Fibroblast of lung (primary cell): ENCODE results near the gene PYGB. TPM values are rescaled to one million over a fixed set of nuclear protein-coding genes. Genes with fewer than 3 reads are reported as not detected.
A peak's percentile ranks its signal among the peaks of the same experiment; 100 is the strongest.

ENCODE experiments used
- DNase-seq, 2 donors: peaks; one replicate each; pipeline versions ENCODE4 v3.0.0 to v3.0.0-alpha.2; 2010; ENCODE audit warnings: low read depth in 2 of 2
- H2AFZ ChIP-seq: 2 replicates; pipeline ENCODE4 v1.5.1; 2012; ENCODE audit warnings: low read length, control low read depth, inconsistent platforms
- H3K27ac ChIP-seq: 2 replicates; pipeline ENCODE4 v1.5.1; 2011; ENCODE audit warnings: low read length, control low read depth; ENCODE audit not compliant: insufficient read depth
- H3K27me3 ChIP-seq: 2 replicates; pipeline ENCODE4 v1.5.1; 2011; ENCODE audit warnings: mild to moderate bottlenecking, low read length; ENCODE audit not compliant: control insufficient read depth, insufficient read depth
- H3K36me3 ChIP-seq: 2 replicates; pipeline ENCODE4 v1.5.1; 2011; ENCODE audit warnings: low read length; ENCODE audit not compliant: control insufficient read depth, insufficient read depth
- H3K4me1 ChIP-seq: 2 replicates; pipeline ENCODE4 v1.5.1; 2011; ENCODE audit warnings: low read length; ENCODE audit not compliant: control insufficient read depth, insufficient read depth; ENCODE audit errors: extremely low read depth
- H3K4me2 ChIP-seq: 2 replicates; pipeline ENCODE4 v1.5.1; 2011; ENCODE audit warnings: low read length, control low read depth; ENCODE audit not compliant: insufficient read depth; ENCODE audit errors: extremely low read depth
- H3K4me3 ChIP-seq, 4 experiments: fragments of 200-600 bp in 1 of 4; sonication (generic) in 1 of 4; replicated peaks in 1 of 4; 2 replicates each; pipeline ENCODE4 v1.5.1; 2011 to 2016; ENCODE audit warnings: low read length in 4 of 4, low read depth in 3 of 4, mild to moderate bottlenecking in 3 of 4, control low read depth in 2 of 4, inconsistent platforms in 1 of 4, mixed read lengths in 1 of 4; ENCODE audit not compliant: insufficient read depth in 1 of 4; ENCODE audit errors: control extremely low read depth in 1 of 4
- H3K79me2 ChIP-seq: 2 replicates; pipeline ENCODE4 v1.5.1; 2012; ENCODE audit warnings: mild to moderate bottlenecking, low read length, inconsistent platforms; ENCODE audit not compliant: control insufficient read depth, insufficient read depth
- H3K9ac ChIP-seq: 2 replicates; pipeline ENCODE4 v1.5.1; 2011; ENCODE audit warnings: mild to moderate bottlenecking, low read length, control low read depth; ENCODE audit not compliant: insufficient read depth
- H3K9me3 ChIP-seq: 2 replicates; pipeline ENCODE4 v1.5.1; 2012; ENCODE audit warnings: low read depth, low read length; ENCODE audit not compliant: control insufficient read depth, insufficient read depth
- H4K20me1 ChIP-seq: 2 replicates; pipeline ENCODE4 v1.5.1; 2011; ENCODE audit warnings: low read length; ENCODE audit not compliant: control insufficient read depth, insufficient read depth; ENCODE audit errors: extremely low read depth
- CTCF ChIP-seq, 2 donors: IDR thresholded peaks in 1 of 2; conservative IDR thresholded peaks in 1 of 2; 1 replicate in 1 of 2; 2 replicates in 1 of 2; pipeline ENCODE4 v1.5.1; 2011 to 2012; ENCODE audit warnings: low read length in 2 of 2, control low read depth in 1 of 2, inconsistent platforms in 1 of 2, low read depth in 1 of 2, mild to moderate bottlenecking in 1 of 2
- EZH2 ChIP-seq: IDR thresholded peaks from 2 replicates; pipeline ENCODE4 v1.5.1; 2012; ENCODE audit warnings: low read length, control low read depth, mild to moderate bottlenecking; ENCODE audit errors: missing control alignments
- polyA plus RNA-seq, 2 donors: library from polyadenylated mRNA; depleted of rRNA in 1 of 2; stranded (reverse) in 1 of 2; unstranded in 1 of 2; fragments of >200 nt; gene quantifications; 2 replicates each; pipeline ENCODE4 v1.2.1, GENCODE V29; 2011 to 2012; ENCODE audit warnings: missing spikeins in 1 of 2
- total RNA-seq: library from RNA; depleted of rRNA; stranded (reverse); fragments of >200 nt; gene quantifications from 2 replicates; pipeline ENCODE4 v1.2.1, GENCODE V29; 2014

Gene PYGB
- total and polyA plus RNA-seq, 2 donors (not counting 1 experiment from before 2014, with no cell fraction given), result 37.0 to 89.5 TPM

GRCh38 chr20:25248786-25249172 lies 894 bp downstream of the PYGB start:
- Histone ChIP-seq H3K36me3 (peaks cover 2% of the 10 kb centered on the region), H3K9me3 (no peaks in the 10 kb centered on the region), H3K27ac (peak overlapping the region; percentile 77), H3K9ac (peak overlapping the region; percentile 80), H3K4me3 (peak overlapping the region; percentile 70 to 92 (median 87)), H3K27me3 (no peaks in the 10 kb centered on the region), H3K79me2 (peaks cover 52% of the 10 kb centered on the region), H3K4me2 (peak overlapping the region; percentile 90), H4K20me1 (no peaks in the 10 kb centered on the region), H2AFZ (peak overlapping the region; percentile 51), H3K4me1 (peaks cover 6% of the 10 kb centered on the region)
- DNase-seq, result peak in 1 of 2 donors; percentile 31
- TF ChIP-seq EZH2 (no peak), CTCF (conservative IDR thresholded peaks at IDR 0.05 in 1 of 2, IDR thresholded peaks at IDR 0.05 in 1 of 2; ENCODE audit: low read depth in 1 of 2, low read length in 2 of 2) (no peak)

GRCh38 chr20:25249198-25249931 lies 1.5 kb downstream of the PYGB start:
- H4K20me1 ChIP-seq, result no peaks in the 10 kb centered on the region
- peak overlapping the region; percentile 10 for H3K27ac ChIP-seq
- TF ChIP-seq CTCF (conservative IDR thresholded peaks at IDR 0.05 in 1 of 2, IDR thresholded peaks at IDR 0.05 in 1 of 2; ENCODE audit: low read depth in 1 of 2, low read length in 2 of 2), result peak in 1 of 2 donors; percentile 3
- no peak for TF ChIP-seq EZH2
- H2AFZ ChIP-seq, result no peak overlapping the region
- H3K27me3 ChIP-seq, result no peaks in the 10 kb centered on the region
- H3K4me1 ChIP-seq, result peaks cover 6% of the 10 kb centered on the region
- DNase-seq, result peak; percentile 25 to 46
- H3K36me3 ChIP-seq, result peaks cover 2% of the 10 kb centered on the region
- peaks cover 57% of the 10 kb centered on the region for H3K79me2 ChIP-seq
- H3K4me2 ChIP-seq, result peak overlapping the region; percentile 90
- peak overlapping the region; percentile 70 to 92 (median 87) for H3K4me3 ChIP-seq
- no peaks in the 10 kb centered on the region for H3K9me3 ChIP-seq
- no peak overlapping the region for H3K9ac ChIP-seq

GRCh38 chr20:25250508-25250907 lies 2.6 kb downstream of the PYGB start:
- Histone ChIP-seq H3K36me3 (peaks cover 3% of the 10 kb centered on the region), H2AFZ (no peak overlapping the region), H3K4me1 (peaks cover 6% of the 10 kb centered on the region), H3K4me3 (peak overlapping the region in 2 of 4 experiments; percentile 22 to 71), H3K27me3 (no peaks in the 10 kb centered on the region), H3K9ac (no peak overlapping the region), H3K9me3 (no peaks in the 10 kb centered on the region), H3K27ac (no peak overlapping the region), H3K4me2 (peak overlapping the region; percentile 69), H3K79me2 (peaks cover 68% of the 10 kb centered on the region), H4K20me1 (peaks cover 2% of the 10 kb centered on the region)
- DNase-seq, result peak in 1 of 2 donors; percentile 45
- TF ChIP-seq CTCF (conservative IDR thresholded peaks at IDR 0.05 in 1 of 2, IDR thresholded peaks at IDR 0.05 in 1 of 2; ENCODE audit: low read depth in 1 of 2, low read length in 2 of 2) (no peak), EZH2 (no peak)
